HFF-Myc (cell line): ENCODE results near the gene GNRH2.

Source experiments
- DNase-seq: peaks from one replicate; pipeline ENCODE4 v3.0.0-alpha.2; 2011; ENCODE audit warnings: low read depth; ENCODE audit errors: extremely low read depth
- H3K4me3 ChIP-seq: replicated peaks from 2 replicates; pipeline ENCODE4 v1.5.1; 2011; ENCODE audit warnings: low read depth, mild to moderate bottlenecking, control low read depth, low read length
- TF ChIP-seq, protein P1 (sequence below): IDR thresholded peaks from 2 replicates; pipeline ENCODE4 v1.5.1; 2012; ENCODE audit warnings: mild to moderate bottlenecking, low read depth, low read length, control low read depth; ENCODE audit errors: missing control alignments

GNRH2 gene

GRCh38 chr20:3027987-3028386 is 15.4 kb upstream of the GNRH2 start:
- TF ChIP-seq, protein P1, sequence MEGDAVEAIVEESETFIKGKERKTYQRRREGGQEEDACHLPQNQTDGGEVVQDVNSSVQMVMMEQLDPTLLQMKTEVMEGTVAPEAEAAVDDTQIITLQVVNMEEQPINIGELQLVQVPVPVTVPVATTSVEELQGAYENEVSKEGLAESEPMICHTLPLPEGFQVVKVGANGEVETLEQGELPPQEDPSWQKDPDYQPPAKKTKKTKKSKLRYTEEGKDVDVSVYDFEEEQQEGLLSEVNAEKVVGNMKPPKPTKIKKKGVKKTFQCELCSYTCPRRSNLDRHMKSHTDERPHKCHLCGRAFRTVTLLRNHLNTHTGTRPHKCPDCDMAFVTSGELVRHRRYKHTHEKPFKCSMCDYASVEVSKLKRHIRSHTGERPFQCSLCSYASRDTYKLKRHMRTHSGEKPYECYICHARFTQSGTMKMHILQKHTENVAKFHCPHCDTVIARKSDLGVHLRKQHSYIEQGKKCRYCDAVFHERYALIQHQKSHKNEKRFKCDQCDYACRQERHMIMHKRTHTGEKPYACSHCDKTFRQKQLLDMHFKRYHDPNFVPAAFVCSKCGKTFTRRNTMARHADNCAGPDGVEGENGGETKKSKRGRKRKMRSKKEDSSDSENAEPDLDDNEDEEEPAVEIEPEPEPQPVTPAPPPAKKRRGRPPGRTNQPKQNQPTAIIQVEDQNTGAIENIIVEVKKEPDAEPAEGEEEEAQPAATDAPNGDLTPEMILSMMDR = no peak
- DNase-seq = no peak
- H3K4me3 ChIP-seq = no peak overlapping the region

DNA sequence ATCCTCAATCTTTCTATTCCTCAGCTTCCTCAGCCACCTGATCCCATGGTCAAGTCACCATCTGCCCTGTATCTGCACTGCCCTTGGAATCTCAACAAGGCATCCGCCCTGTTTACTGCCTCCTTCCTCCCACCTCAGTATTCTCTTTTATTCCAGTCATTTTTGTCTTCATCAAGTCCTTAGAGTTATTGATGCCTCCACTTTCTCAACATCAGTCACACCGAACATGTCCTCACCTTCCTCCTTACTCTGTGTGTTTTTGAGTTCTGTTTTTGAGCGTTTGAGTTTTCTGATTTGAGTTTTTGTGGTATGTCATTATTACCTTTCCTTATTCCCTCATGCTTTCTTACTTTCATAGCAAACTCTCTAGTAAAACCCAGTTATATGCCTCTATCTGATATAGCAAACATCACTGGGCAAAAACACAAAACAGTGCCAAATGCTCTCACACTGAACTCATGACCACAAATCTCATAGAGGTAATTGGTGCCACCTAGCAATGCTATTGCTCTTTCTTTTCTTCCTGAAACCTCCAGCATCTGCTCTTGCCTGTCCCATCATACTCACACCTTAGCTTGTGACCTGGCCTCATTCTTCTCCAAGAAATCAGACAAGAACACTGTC is 11.8 kb upstream of the GNRH2 start:
- TF ChIP-seq, protein P1 = no peak
- H3K4me3 ChIP-seq = no peak overlapping the region

DNA sequence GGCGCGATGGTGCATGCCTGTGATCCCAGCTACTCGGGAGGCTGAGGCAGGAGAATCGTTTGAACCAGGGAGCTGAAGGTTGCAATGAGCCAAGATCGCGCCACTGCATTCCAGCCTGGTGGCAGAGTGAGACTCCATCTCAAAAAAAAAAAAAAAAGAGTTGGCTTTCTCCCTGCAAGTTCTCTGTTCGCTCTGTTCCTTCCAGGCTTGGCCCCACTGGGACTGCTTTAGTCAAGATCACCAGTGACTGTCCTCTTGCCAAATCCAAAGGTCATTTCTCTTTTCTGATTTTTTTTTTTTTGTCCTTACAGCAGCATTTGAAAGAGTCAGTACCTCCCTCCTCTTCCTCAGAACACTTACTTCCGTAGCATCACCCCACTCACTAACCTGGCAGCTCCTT is 10.8 kb upstream of the GNRH2 start:
- no peak overlapping the region for H3K4me3 ChIP-seq
- TF ChIP-seq, protein P1 = no peak

More for the DNA sequence above, 11.8 kb upstream of the GNRH2 start:
- no peak for DNase-seq

DNA sequence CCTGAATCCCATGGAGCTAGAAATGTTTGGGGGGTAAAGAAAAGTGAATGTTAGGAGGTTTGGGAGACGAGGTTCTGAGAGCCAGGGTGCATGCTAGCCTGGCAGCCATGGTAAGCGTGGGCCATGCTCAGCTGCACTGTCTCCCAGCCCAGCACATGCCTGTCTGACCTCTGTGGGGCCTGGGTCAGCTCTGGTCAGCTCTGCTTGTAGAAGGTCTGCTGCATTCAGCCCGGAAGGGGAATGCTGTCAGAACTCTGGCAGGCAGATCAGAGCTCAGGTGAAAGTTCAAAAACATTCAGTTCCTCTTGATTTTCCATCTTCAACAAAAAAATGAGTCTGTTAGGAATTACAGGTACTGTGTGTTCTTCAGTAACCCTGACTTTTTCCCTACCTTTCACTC is 5.8 kb upstream of the GNRH2 start:
- TF ChIP-seq, protein P1 = no peak
- DNase-seq = no peak
- H3K4me3 ChIP-seq = no peak overlapping the region

More for the DNA sequence above, 10.8 kb upstream of the GNRH2 start:
- DNase-seq = no peak

DNA sequence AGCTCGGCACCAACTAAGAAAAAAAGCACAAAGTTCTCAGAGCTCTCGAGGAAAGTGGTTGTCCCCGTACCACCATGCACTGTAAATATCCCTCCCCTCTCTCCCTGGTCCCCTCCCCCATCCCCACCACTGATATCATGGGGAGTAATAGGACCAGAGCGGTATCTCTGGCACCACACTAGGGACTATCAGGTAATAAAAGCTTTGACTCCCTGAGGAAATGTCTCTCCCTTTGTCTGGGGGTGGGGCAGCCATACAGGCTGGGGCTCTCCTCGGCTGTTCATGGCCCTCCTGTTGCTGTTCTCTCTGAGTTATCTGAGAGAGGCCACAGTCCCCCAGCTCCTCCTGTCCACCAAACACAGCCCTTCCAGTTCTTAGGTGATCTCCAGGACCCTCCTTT is 5.0 kb upstream of the GNRH2 start:
- H3K4me3 ChIP-seq = no peak overlapping the region
- DNase-seq = no peak
- TF ChIP-seq, protein P1 = no peak

- DNase-seq = no peak
- TF ChIP-seq, protein P1 = no peak
- H3K4me3 ChIP-seq = no peak overlapping the region
Measured at GRCh38 chr20:3039426-3039825, 4.0 kb upstream of the GNRH2 start.

DNA sequence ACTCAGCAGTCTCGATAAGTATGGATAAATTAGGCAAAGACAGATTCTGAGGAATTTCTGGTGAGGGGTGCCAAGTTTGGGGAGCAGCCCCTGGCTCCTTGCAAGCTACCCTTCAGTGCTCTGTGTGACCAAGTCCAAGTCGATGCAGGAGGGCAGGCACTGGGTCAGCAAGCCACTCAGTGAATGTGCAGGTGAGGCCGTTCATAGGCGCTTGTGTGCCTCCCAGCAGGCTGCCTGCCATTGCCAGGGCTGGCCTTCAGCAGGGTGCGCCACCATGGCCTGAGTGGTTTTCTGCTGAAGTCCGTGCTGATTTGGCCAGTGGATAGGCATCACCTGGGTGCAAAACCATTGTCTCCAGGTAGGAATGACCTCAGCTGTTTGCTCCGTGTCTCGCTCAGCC is 3.3 kb upstream of the GNRH2 start:
- no peak for DNase-seq
- H3K4me3 ChIP-seq = no peak overlapping the region
- TF ChIP-seq, protein P1 = no peak
